Skeletal muscle tissue (tissue), 4 donors: ENCODE results near the gene IER5. TPM values are rescaled to one million over a fixed set of nuclear protein-coding genes. Genes with fewer than 3 reads are reported as not detected.

ENCODE experiments used
- H3K27ac ChIP-seq: one replicate; pipeline ENCODE4 v1.7.0; 2013; ENCODE audit warnings: mild to moderate bottlenecking, low read depth, low read length, inconsistent platforms
- H3K27me3 ChIP-seq, 3 donors: one replicate each; pipeline ENCODE4 v1.7.0; 2013; ENCODE audit warnings: low read length in 3 of 3; ENCODE audit not compliant: control insufficient read depth in 3 of 3, insufficient read depth in 3 of 3
- H3K36me3 ChIP-seq, 3 donors: one replicate each; pipeline ENCODE4 v1.7.0; 2013; ENCODE audit warnings: low read length in 3 of 3; ENCODE audit not compliant: control insufficient read depth in 3 of 3, insufficient read depth in 3 of 3
- H3K4me1 ChIP-seq, 3 donors: one replicate each; pipeline ENCODE4 v1.7.0; 2013; ENCODE audit warnings: low read length in 3 of 3, mild to moderate bottlenecking in 3 of 3; ENCODE audit not compliant: control insufficient read depth in 3 of 3, insufficient read depth in 3 of 3
- H3K4me3 ChIP-seq, 3 donors: one replicate each; pipeline ENCODE4 v1.7.0; 2013; ENCODE audit warnings: low read length in 3 of 3
- H3K9ac ChIP-seq, 3 donors: one replicate each; pipeline ENCODE4 v1.7.0; 2013; ENCODE audit warnings: low read length in 3 of 3, mild to moderate bottlenecking in 3 of 3, moderate library complexity in 2 of 3, low read depth in 1 of 3
- H3K9me3 ChIP-seq, 3 donors: one replicate each; pipeline ENCODE4 v1.7.0; 2013; ENCODE audit warnings: low read length in 3 of 3; ENCODE audit not compliant: control insufficient read depth in 3 of 3
- total RNA-seq: library from RNA; depleted of rRNA; stranded (reverse); fragments of >200 nt; gene quantifications from one replicate; pipeline ENCODE4 v1.2.3, GENCODE V29; 2014
- donor health status: Osteomylitis.

The IER5 gene
- total RNA-seq, 1 donor from 2014 or later = 11.0 TPM

GRCh38 chr1:181094416-181095212, 6.1 kb downstream of the IER5 start:
- peak overlapping the region; percentile 5 for H3K27ac ChIP-seq
- H3K27me3 ChIP-seq = no peaks in the 10 kb centered on the region
- no peaks in the 10 kb centered on the region for H3K36me3 ChIP-seq
- H3K9me3 ChIP-seq = no peaks in the 10 kb centered on the region
- no peak overlapping the region for H3K9ac ChIP-seq
- no peak overlapping the region for H3K4me3 ChIP-seq
- peaks cover 49 to 58% (median 53%) of the 10 kb centered on the region in 3 donors for H3K4me1 ChIP-seq

DNA sequence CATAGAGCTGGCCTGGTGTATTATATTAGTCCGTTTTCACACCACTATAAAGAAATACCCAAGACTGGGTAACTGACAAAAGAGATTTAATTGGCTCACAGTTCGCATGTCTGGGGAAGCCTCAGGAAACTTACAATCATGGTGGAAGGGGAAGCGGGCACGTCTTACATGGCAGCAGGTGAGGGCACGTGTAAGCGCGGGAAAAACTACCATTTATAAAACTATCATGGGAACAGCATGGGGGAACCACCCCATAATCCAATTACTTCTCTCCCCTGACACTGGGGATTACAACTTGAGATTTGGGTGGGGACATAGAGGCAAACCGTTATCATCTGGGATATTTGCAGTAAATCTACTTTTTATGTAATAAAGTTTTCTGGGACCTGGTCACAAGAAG, 6.8 kb downstream of the IER5 start:
- peaks cover 52 to 58% (median 56%) of the 10 kb centered on the region in 3 donors for H3K4me1 ChIP-seq
- no peaks in the 10 kb centered on the region for H3K9me3 ChIP-seq
- no peak overlapping the region for H3K4me3 ChIP-seq
- H3K9ac ChIP-seq = no peak overlapping the region
- no peaks in the 10 kb centered on the region for H3K36me3 ChIP-seq
- H3K27ac ChIP-seq = no peak overlapping the region
- no peaks in the 10 kb centered on the region for H3K27me3 ChIP-seq

- peaks cover 52 to 56% (median 55%) of the 10 kb centered on the region in 3 donors for H3K4me1 ChIP-seq
- H3K9ac ChIP-seq = peak overlapping the region in 1 of 3 donors; percentile 1
- H3K27ac ChIP-seq = peak overlapping the region; percentile 15
- no peaks in the 10 kb centered on the region for H3K36me3 ChIP-seq
- H3K27me3 ChIP-seq = no peaks in the 10 kb centered on the region
- no peak overlapping the region for H3K4me3 ChIP-seq
- H3K9me3 ChIP-seq = no peaks in the 10 kb centered on the region
These were observed 7.3 kb downstream of the IER5 start for GRCh38 chr1:181095763-181096184.

- Histone ChIP-seq H3K9me3 (no peaks in the 10 kb centered on the region), H3K27me3 (no peaks in the 10 kb centered on the region), H3K4me3 (no peak overlapping the region), H3K9ac (no peak overlapping the region), H3K27ac (no peak overlapping the region), H3K4me1 (peaks cover 50 to 53% (median 51%) of the 10 kb centered on the region in 3 donors), H3K36me3 (no peaks in the 10 kb centered on the region)
These were observed 8.7 kb downstream of the IER5 start for GRCh38 chr1:181097242-181097641.

GRCh38 chr1:181099152-181100014, 10.9 kb downstream of the IER5 start:
- H3K36me3 ChIP-seq = no peaks in the 10 kb centered on the region
- H3K9me3 ChIP-seq = no peaks in the 10 kb centered on the region
- no peak overlapping the region for H3K27ac ChIP-seq
- H3K4me1 ChIP-seq = peaks cover 45 to 53% (median 50%) of the 10 kb centered on the region in 3 donors
- no peaks in the 10 kb centered on the region for H3K27me3 ChIP-seq
- no peak overlapping the region for H3K9ac ChIP-seq
- H3K4me3 ChIP-seq = no peak overlapping the region

- Histone ChIP-seq H3K9ac (no peak overlapping the region), H3K27ac (no peak overlapping the region), H3K27me3 (no peaks in the 10 kb centered on the region), H3K36me3 (no peaks in the 10 kb centered on the region), H3K9me3 (no peaks in the 10 kb centered on the region), H3K4me1 (peaks cover 43 to 50% (median 45%) of the 10 kb centered on the region in 3 donors), H3K4me3 (no peak overlapping the region)
These were observed 11.8 kb downstream of the IER5 start for GRCh38 chr1:181100015-181100905.

DNA sequence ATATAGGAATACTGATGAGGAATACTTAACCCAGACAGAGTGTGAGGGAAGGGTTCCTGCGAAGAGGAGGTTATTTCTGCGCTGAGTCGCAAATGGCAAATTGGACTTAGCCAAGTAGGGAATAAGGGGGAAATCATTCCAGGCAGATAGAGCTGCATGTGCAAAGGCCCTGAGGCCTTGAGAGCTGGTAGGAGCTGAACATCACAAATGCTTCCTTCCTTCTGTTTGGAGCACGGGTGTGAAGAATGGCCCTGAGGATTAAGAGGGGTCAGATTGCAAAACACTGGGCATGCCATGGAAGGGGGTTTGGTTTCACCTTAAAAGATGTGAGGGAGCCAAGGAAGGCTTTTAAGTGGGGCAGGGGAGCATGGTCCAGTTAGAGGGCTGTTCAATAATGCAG, 12.4 kb downstream of the IER5 start:
- Histone ChIP-seq H3K9ac (no peak overlapping the region), H3K36me3 (no peaks in the 10 kb centered on the region), H3K27me3 (no peaks in the 10 kb centered on the region), H3K27ac (no peak overlapping the region), H3K9me3 (no peaks in the 10 kb centered on the region), H3K4me1 (peaks cover 41 to 49% (median 42%) of the 10 kb centered on the region in 3 donors), H3K4me3 (no peak overlapping the region)

- Histone ChIP-seq H3K36me3 (no peaks in the 10 kb centered on the region), H3K9ac (no peak overlapping the region), H3K27me3 (no peaks in the 10 kb centered on the region), H3K4me1 (peaks cover 36 to 49% (median 37%) of the 10 kb centered on the region in 3 donors), H3K27ac (peak overlapping the region; percentile 59), H3K9me3 (no peaks in the 10 kb centered on the region), H3K4me3 (no peak overlapping the region)
These were observed 13.2 kb downstream of the IER5 start for GRCh38 chr1:181101581-181102226.

DNA sequence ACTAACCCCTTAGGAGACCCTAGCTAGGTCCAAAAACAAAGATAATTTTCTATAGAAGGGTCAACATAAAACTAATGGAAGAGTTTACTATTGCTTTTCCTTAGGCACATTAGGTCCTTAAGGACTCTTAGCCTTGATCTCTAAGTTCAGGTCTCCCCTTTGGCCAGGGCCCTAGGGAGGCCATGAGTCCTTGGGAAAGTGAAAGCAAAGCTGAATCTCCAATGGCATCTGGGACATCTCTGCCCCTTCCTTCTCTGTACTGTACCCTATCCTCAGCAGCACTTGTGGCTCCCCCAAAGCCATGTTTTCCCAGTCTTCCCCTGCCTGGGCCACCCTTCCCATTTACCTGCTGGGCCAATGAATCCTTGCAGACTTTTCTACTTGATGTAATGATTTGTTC, 14.3 kb downstream of the IER5 start:
- no peak overlapping the region for H3K9ac ChIP-seq
- no peak overlapping the region for H3K27ac ChIP-seq
- no peaks in the 10 kb centered on the region for H3K9me3 ChIP-seq
- no peaks in the 10 kb centered on the region for H3K36me3 ChIP-seq
- H3K4me3 ChIP-seq = no peak overlapping the region
- H3K4me1 ChIP-seq = peaks cover 31 to 42% (median 33%) of the 10 kb centered on the region in 3 donors
- no peaks in the 10 kb centered on the region for H3K27me3 ChIP-seq
